ENCODE measurements around the gene ABT1.

- TF ChIP-seq, protein P1, sequence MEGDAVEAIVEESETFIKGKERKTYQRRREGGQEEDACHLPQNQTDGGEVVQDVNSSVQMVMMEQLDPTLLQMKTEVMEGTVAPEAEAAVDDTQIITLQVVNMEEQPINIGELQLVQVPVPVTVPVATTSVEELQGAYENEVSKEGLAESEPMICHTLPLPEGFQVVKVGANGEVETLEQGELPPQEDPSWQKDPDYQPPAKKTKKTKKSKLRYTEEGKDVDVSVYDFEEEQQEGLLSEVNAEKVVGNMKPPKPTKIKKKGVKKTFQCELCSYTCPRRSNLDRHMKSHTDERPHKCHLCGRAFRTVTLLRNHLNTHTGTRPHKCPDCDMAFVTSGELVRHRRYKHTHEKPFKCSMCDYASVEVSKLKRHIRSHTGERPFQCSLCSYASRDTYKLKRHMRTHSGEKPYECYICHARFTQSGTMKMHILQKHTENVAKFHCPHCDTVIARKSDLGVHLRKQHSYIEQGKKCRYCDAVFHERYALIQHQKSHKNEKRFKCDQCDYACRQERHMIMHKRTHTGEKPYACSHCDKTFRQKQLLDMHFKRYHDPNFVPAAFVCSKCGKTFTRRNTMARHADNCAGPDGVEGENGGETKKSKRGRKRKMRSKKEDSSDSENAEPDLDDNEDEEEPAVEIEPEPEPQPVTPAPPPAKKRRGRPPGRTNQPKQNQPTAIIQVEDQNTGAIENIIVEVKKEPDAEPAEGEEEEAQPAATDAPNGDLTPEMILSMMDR (IDR thresholded peaks at IDR 0.05; ENCODE audit: poor library complexity) = no peak
- no peak for TF ChIP-seq EZH2 (IDR thresholded peaks at IDR 0.05; ENCODE audit: borderline replicate concordance)
- no peak for TF ChIP-seq EZH2phosphoT487 (IDR thresholded peaks at IDR 0.05; ENCODE audit: low read depth, severe bottlenecking, unreplicated experiment)
Measured at GRCh38 chr6:26599134-26599533, 2.4 kb downstream of the ABT1 start.

Measured in hepatocyte (in vitro differentiated cells).